GM12873 (cell line): Measurements from ENCODE around the gene ZDHHC19.

Experiments
- CTCF ChIP-seq: IDR thresholded peaks from 2 replicates; pipeline ENCODE4 v1.5.1; 2012; ENCODE audit warnings: low read depth, mild to moderate bottlenecking, moderate library complexity, low read length, control low read depth; ENCODE audit not compliant: insufficient read depth; ENCODE audit errors: missing control alignments

Gene ZDHHC19

GRCh38 chr3:196194542-196194915 lies 16.7 kb downstream of the ZDHHC19 start:
- TF ChIP-seq CTCF = no peak

GRCh38 chr3:196193736-196194541 lies 17.3 kb downstream of the ZDHHC19 start:
- TF ChIP-seq CTCF = no peak

GRCh38 chr3:196193133-196193735 lies 18.0 kb downstream of the ZDHHC19 start:
- TF ChIP-seq CTCF = no peak

GRCh38 chr3:196192524-196193051 lies 18.6 kb downstream of the ZDHHC19 start:
- TF ChIP-seq CTCF = no peak

GRCh38 chr3:196192036-196192523 lies 19.1 kb downstream of the ZDHHC19 start:
- peak; percentile 65 for TF ChIP-seq CTCF

- TF ChIP-seq CTCF = no peak
Measured at GRCh38 chr3:196189566-196190347, 21.4 kb downstream of the ZDHHC19 start.
